H1 (cell line): ENCODE results near the gene TRAF3. TPM values are rescaled to one million over a fixed set of nuclear protein-coding genes. Genes with fewer than 3 reads are reported as not detected.

Source experiments
- polyA plus RNA-seq, 7 experiments: library from polyadenylated mRNA; depleted of rRNA in 3 of 7; stranded (reverse) in 5 of 7; unstranded in 2 of 7; fragments of >200 nt in 5 of 7; fragments of 200-250 nt in 2 of 7; gene quantifications; 1 replicate in 5 of 7; 2 replicates in 1 of 7; 4 replicates in 1 of 7; pipeline versions ENCODE4 v1.2.1 to v1.2.3, GENCODE V29; 2011 to 2013; ENCODE audit warnings: missing spikeins in 2 of 7, mixed read lengths in 2 of 7
- total RNA-seq: library from RNA; stranded (reverse); fragmentation: NEBNext Ultra II Directional; extraction: Animal tissue kit (Norgen Biotek cat#: 25700); gene quantifications from 2 replicates; pipeline ENCODE4 v1.2.1, GENCODE V29; 2021
- TF ChIP-seq, protein P1 (sequence below): fragments of 300-600 bp; sonication (generic); IDR thresholded peaks from 2 replicates; pipeline ENCODE4 v1.7.1; 2012; ENCODE audit warnings: low read length, moderate library complexity, mild to moderate bottlenecking, inconsistent platforms; ENCODE audit not compliant: insufficient replicate concordance

TRAF3 gene
- total and polyA plus RNA-seq, 2 of the 8 experiments (the other 6 are each of a cell fraction or from before 2014, with no cell fraction given): 5.8 to 12.1 TPM

DNA sequence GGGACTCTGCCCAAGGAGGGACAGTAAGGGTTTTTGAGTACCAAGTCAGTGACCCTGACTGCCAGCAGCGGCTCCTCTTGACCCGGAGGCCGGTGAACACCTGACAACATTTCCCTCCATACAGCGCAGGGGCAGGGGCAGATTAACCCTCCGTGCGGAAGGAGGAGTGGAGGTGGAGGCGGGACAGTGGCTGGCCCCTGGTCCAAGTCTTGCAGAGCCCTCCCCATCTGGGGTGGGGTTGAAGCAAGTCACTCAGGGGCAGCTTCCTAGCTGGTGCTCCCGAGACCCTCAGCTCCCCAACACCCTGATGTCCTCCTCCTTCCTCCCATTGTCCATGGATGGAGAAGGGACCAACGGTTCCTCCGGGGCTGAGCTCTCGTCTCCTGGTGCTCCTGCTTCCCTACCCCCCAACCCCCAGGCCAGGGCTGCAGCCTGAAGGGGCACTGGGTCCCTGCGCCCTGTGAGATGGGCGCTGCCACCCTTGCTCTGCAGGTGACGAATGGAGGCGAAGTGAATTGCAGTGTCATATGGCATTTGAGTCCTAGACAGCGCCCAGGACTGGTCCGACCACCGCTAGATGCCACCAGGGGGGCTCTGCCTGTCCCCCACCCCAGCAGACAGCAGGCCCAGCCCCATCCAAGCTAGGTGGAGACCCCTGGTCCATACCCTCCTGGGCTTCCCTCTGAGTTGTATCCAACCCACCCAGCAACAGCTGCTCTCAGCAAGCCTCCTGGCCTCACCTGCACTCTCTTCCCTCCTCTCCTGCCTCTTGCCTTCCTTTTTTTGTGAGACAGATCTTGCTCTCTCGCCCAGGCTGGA, 138.3 kb downstream of the TRAF3 start (continued):
- TF ChIP-seq, protein P1, sequence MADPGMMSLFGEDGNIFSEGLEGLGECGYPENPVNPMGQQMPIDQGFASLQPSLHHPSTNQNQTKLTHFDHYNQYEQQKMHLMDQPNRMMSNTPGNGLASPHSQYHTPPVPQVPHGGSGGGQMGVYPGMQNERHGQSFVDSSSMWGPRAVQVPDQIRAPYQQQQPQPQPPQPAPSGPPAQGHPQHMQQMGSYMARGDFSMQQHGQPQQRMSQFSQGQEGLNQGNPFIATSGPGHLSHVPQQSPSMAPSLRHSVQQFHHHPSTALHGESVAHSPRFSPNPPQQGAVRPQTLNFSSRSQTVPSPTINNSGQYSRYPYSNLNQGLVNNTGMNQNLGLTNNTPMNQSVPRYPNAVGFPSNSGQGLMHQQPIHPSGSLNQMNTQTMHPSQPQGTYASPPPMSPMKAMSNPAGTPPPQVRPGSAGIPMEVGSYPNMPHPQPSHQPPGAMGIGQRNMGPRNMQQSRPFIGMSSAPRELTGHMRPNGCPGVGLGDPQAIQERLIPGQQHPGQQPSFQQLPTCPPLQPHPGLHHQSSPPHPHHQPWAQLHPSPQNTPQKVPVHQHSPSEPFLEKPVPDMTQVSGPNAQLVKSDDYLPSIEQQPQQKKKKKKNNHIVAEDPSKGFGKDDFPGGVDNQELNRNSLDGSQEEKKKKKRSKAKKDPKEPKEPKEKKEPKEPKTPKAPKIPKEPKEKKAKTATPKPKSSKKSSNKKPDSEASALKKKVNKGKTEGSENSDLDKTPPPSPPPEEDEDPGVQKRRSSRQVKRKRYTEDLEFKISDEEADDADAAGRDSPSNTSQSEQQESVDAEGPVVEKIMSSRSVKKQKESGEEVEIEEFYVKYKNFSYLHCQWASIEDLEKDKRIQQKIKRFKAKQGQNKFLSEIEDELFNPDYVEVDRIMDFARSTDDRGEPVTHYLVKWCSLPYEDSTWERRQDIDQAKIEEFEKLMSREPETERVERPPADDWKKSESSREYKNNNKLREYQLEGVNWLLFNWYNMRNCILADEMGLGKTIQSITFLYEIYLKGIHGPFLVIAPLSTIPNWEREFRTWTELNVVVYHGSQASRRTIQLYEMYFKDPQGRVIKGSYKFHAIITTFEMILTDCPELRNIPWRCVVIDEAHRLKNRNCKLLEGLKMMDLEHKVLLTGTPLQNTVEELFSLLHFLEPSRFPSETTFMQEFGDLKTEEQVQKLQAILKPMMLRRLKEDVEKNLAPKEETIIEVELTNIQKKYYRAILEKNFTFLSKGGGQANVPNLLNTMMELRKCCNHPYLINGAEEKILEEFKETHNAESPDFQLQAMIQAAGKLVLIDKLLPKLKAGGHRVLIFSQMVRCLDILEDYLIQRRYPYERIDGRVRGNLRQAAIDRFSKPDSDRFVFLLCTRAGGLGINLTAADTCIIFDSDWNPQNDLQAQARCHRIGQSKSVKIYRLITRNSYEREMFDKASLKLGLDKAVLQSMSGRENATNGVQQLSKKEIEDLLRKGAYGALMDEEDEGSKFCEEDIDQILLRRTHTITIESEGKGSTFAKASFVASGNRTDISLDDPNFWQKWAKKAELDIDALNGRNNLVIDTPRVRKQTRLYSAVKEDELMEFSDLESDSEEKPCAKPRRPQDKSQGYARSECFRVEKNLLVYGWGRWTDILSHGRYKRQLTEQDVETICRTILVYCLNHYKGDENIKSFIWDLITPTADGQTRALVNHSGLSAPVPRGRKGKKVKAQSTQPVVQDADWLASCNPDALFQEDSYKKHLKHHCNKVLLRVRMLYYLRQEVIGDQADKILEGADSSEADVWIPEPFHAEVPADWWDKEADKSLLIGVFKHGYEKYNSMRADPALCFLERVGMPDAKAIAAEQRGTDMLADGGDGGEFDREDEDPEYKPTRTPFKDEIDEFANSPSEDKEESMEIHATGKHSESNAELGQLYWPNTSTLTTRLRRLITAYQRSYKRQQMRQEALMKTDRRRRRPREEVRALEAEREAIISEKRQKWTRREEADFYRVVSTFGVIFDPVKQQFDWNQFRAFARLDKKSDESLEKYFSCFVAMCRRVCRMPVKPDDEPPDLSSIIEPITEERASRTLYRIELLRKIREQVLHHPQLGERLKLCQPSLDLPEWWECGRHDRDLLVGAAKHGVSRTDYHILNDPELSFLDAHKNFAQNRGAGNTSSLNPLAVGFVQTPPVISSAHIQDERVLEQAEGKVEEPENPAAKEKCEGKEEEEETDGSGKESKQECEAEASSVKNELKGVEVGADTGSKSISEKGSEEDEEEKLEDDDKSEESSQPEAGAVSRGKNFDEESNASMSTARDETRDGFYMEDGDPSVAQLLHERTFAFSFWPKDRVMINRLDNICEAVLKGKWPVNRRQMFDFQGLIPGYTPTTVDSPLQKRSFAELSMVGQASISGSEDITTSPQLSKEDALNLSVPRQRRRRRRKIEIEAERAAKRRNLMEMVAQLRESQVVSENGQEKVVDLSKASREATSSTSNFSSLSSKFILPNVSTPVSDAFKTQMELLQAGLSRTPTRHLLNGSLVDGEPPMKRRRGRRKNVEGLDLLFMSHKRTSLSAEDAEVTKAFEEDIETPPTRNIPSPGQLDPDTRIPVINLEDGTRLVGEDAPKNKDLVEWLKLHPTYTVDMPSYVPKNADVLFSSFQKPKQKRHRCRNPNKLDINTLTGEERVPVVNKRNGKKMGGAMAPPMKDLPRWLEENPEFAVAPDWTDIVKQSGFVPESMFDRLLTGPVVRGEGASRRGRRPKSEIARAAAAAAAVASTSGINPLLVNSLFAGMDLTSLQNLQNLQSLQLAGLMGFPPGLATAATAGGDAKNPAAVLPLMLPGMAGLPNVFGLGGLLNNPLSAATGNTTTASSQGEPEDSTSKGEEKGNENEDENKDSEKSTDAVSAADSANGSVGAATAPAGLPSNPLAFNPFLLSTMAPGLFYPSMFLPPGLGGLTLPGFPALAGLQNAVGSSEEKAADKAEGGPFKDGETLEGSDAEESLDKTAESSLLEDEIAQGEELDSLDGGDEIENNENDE: no peak
- TF ChIP-seq, all 59 proteins: peak for 0
